Neural cell (in vitro differentiated cells): ENCODE results near the gene CACNG8.

Source experiments
- CTCF ChIP-seq: fragments of 450-650 bp; IDR thresholded peaks from 2 replicates; pipeline ENCODE4 v1.5.1; 2014; ENCODE audit warnings: antibody characterized with exemption, mild to moderate bottlenecking, moderate library complexity; ENCODE audit not compliant: poor library complexity, severe bottlenecking
- EZH2 ChIP-seq: fragments of 200-600, 300-800 bp; shearing (Covaris generic), sonication (generic); IDR thresholded peaks from 2 replicates; pipeline ENCODE4 v1.6.1; 2014; ENCODE audit warnings: antibody characterized with exemption, low read length, borderline replicate concordance, mild to moderate bottlenecking; ENCODE audit not compliant: insufficient read depth, poor library complexity, severe bottlenecking
- TAF1 ChIP-seq: IDR thresholded peaks from 2 replicates; pipeline ENCODE4 v1.6.1; 2012; ENCODE audit warnings: low read depth

- TF ChIP-seq EZH2 (no peak), CTCF (no peak), TAF1 (no peak)
These were observed 29.5 kb downstream of the CACNG8 start for GRCh38 chr19:53992211-53992610.
